Mesothelial cell of epicardium (in vitro differentiated cells): ENCODE results near the gene FAM131B. TPM values are rescaled to one million over a fixed set of nuclear protein-coding genes. Genes with fewer than 3 reads are reported as not detected.
A peak's percentile ranks its signal among the peaks of the same experiment; 100 is the strongest.
"Not testable (repeated sequence)": the region's sequence is repeated elsewhere in the genome, so short reads cannot be mapped to it uniquely, and the experiment has no call there.

Source experiments
- DNase-seq, 2 experiments: peaks; one replicate each; pipeline ENCODE4 v3.0.0; 2021; ENCODE audit warnings: low spot score in 2 of 2; ENCODE audit not compliant: unreplicated experiment in 2 of 2
- H3K27ac Mint-ChIP-seq: 2 replicates; pipeline ENCODE4 v1.8.0; 2021; ENCODE audit warnings: mixed read lengths
- H3K27me3 Mint-ChIP-seq: 2 replicates; pipeline ENCODE4 v1.8.0; 2021; ENCODE audit warnings: low read depth, mixed read lengths
- H3K36me3 Mint-ChIP-seq: 2 replicates; pipeline ENCODE4 v1.8.0; 2021; ENCODE audit warnings: mixed read lengths
- H3K4me1 Mint-ChIP-seq: 2 replicates; pipeline ENCODE4 v1.8.0; 2021; ENCODE audit warnings: mixed read lengths
- H3K4me3 Mint-ChIP-seq: 2 replicates; pipeline ENCODE4 v1.8.0; 2021; ENCODE audit warnings: mild to moderate bottlenecking, moderate library complexity, mixed read lengths
- H3K9me3 Mint-ChIP-seq: 2 replicates; pipeline ENCODE4 v1.8.0; 2021; ENCODE audit warnings: mixed read lengths
- total RNA-seq: library from RNA; stranded (reverse); gene quantifications from 3 replicates; pipeline ENCODE4 v1.2.1, GENCODE V29; 2021
- TF ChIP-seq, protein P1 (sequence below): fragments of 200-600 bp; sonication (generic); IDR thresholded peaks from one replicate; pipeline ENCODE4 v1.5.0; 2021; ENCODE audit warnings: antibody characterized with exemption; ENCODE audit not compliant: unreplicated experiment

Gene FAM131B
- total RNA-seq, 1 donor from 2014 or later: 5.6 TPM

DNA sequence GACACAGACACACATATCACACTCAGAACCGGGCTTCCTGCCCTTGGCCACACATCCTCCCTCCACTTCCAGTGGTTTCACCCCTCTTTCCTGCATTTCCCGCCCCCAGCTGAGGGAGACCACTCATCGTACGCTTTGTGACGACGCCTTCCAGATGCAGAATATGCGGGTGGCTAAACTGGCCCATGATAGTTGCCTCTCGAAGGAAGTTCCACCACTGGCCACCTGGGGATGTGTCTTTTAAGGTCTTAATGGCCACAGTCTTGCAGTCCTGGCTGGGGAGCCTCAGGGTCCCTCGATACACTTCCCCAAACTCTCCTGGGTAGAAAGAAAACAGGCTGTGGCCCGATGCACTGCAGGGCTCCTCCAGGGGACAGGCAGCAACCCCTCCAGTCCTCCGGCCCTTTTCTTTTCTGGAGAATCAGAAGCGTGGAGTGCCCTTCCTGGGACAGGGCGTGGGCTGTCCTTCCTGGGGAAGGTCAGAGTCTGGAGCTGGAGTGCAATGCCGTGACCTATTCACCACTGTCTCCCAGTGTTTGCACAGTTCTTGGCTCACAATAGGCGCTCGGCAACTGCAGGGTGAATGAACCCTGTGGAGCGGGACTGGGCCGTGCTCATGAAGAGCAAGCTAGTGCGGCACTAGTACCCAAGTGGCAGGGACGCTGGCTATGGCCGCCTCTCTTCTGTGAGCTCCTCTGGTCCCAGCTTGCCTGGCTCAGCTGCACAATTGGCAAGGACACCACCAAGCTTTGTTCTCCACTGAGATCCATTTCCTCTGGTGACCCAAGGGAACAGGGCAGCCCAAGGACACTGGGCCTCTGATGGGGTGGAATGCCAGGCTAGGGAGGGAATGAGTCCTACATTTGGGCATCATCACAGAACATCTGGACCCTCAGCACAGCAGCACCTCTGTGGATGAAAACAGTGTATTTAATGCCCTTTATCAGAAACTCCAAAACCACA, 33.0 kb upstream of the FAM131B start:
- Mint-ChIP-seq H3K27ac (no peak overlapping the region), H3K36me3 (peaks cover 25% of the 10 kb centered on the region), H3K27me3 (no peaks in the 10 kb centered on the region), H3K4me3 (no peak overlapping the region), H3K4me1 (peaks cover 16% of the 10 kb centered on the region), H3K9me3 (no peaks in the 10 kb centered on the region)
- TF ChIP-seq, protein P1, sequence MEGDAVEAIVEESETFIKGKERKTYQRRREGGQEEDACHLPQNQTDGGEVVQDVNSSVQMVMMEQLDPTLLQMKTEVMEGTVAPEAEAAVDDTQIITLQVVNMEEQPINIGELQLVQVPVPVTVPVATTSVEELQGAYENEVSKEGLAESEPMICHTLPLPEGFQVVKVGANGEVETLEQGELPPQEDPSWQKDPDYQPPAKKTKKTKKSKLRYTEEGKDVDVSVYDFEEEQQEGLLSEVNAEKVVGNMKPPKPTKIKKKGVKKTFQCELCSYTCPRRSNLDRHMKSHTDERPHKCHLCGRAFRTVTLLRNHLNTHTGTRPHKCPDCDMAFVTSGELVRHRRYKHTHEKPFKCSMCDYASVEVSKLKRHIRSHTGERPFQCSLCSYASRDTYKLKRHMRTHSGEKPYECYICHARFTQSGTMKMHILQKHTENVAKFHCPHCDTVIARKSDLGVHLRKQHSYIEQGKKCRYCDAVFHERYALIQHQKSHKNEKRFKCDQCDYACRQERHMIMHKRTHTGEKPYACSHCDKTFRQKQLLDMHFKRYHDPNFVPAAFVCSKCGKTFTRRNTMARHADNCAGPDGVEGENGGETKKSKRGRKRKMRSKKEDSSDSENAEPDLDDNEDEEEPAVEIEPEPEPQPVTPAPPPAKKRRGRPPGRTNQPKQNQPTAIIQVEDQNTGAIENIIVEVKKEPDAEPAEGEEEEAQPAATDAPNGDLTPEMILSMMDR: no peak
- no peak for DNase-seq

DNA sequence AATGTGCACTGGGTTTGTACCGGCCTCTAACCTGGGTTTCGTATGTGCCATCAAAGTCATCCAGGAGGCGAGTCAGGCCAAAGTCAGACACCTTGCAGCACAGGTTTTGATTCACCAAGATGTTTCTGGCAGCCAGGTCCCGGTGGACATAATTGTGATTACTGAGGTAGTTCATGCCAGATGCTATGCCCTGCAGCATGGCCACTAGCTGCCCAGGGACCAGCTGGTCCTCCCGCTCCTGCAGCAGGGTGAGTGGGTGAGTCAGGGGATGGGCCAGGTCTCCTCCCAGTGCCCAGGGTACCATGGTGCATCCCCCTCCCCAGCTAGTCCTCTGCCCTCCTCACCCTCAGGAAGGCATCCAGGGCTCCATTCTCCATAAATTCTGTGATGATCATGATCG, 32.3 kb upstream of the FAM131B start:
- Mint-ChIP-seq H3K36me3 (peaks cover 30% of the 10 kb centered on the region), H3K4me1 (peaks cover 16% of the 10 kb centered on the region), H3K27ac (no peak overlapping the region)

GRCh38 chr7:143394068-143394467, 31.6 kb upstream of the FAM131B start:
- Mint-ChIP-seq H3K27ac (peak overlapping the region; percentile 12), H3K4me1 (peaks cover 16% of the 10 kb centered on the region), H3K4me3 (no peak overlapping the region), H3K36me3 (peaks cover 36% of the 10 kb centered on the region), H3K27me3 (no peaks in the 10 kb centered on the region), H3K9me3 (no peaks in the 10 kb centered on the region)
- TF ChIP-seq, protein P1: no peak
- DNase-seq: no peak

More for the DNA sequence above, 32.3 kb upstream of the FAM131B start:
- H3K27me3 Mint-ChIP-seq: no peaks in the 10 kb centered on the region
- H3K9me3 Mint-ChIP-seq: no peaks in the 10 kb centered on the region
- TF ChIP-seq, protein P1: no peak
- DNase-seq: no peak
- no peak overlapping the region for H3K4me3 Mint-ChIP-seq

DNA sequence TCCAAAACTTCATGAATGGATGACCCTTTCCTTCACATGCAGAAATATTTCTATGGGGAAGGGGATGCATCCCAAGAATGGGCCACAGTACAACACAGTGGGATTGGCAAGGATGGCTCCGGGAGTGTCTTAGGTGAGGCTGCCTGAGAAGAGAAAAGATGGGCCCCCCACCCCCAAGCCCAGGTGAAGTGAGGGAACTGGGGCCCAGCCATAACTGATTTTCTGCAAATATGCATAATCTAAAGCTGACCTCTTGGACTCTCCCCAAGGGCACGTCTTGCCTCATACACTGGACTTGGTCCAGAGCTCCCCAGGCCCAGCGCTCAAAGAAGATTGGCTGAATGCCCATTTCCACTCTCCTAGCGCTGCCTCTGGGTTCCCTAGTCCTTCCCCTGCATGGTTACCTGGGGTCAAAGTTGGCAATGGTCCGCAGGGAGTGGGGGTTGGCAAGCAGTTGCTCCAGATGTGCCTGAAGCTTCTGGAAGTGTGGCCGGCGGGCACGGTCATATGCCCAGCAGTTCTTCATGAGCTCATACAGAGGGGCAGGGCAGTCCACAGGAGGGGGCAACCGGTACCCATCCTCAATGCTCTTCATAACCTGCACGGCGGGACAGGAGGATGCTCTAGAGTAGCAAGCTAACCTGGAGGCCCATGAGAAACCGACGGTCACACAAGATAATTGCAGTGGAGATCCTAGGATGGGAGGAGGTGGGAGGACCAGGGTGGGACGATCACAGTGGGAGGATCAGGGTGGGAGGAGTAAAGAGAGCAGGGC, 30.9 kb upstream of the FAM131B start:
- H3K36me3 Mint-ChIP-seq: peaks cover 36% of the 10 kb centered on the region
- DNase-seq: no peak

DNA sequence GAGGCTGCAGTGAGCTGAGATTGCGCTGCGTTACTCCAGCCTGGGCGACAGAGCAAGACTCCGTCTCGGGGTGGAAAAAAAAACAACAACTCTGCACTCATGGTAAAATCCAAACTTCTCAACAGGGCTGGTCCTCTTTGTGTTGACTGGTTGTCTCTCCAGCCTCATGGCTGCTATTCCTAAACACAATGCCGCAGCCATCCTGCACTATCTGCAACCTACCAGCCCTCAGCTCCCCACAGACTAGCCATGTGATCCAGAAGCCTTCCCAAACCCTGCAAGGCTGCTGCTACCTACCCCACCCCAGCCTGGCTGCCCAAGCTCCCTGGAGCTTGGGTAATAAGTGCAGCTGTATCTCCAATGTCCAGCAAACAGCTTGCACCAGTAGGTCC, 30.4 kb upstream of the FAM131B start:
- peak overlapping the region; percentile 21 for H3K27ac Mint-ChIP-seq

More for the DNA sequence above, 30.9 kb upstream of the FAM131B start:
- Mint-ChIP-seq H3K9me3 (no peaks in the 10 kb centered on the region), H3K4me1 (peaks cover 16% of the 10 kb centered on the region), H3K27ac (peak overlapping the region; percentile 21), H3K4me3 (no peak overlapping the region), H3K27me3 (no peaks in the 10 kb centered on the region)
- TF ChIP-seq, protein P1: no peak

DNA sequence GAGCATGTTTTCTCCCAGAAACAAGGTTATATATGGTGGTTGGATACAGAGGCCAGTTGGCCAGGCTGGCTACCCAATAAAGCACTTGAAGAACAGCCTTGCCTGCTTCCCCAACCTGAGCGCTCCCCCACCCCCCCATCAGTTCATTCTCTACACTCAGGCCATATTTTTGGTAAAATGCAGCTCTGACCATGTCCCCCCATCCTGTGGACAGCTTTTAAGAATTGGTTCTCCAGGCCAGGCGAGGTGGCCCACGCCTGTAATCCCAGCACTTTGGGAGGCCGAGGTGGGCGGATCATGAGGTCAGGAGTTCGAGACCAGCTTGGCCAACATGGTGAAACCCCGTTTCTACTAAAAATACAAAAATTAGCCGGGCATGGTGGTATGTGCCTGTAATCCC, 29.9 kb upstream of the FAM131B start:
- H3K9me3 Mint-ChIP-seq, H3K4me3 Mint-ChIP-seq, H3K27me3 Mint-ChIP-seq, DNase-seq: not testable (repeated sequence)
- peak overlapping the region; percentile 94 for H3K27ac Mint-ChIP-seq
- H3K36me3 Mint-ChIP-seq: peaks cover 32% of the 10 kb centered on the region
- H3K4me1 Mint-ChIP-seq: peaks cover 16% of the 10 kb centered on the region

More for the DNA sequence above, 30.4 kb upstream of the FAM131B start:
- no peak for DNase-seq
- Mint-ChIP-seq H3K9me3 (no peaks in the 10 kb centered on the region), H3K4me3 (no peak overlapping the region), H3K27me3 (no peaks in the 10 kb centered on the region), H3K4me1 (peaks cover 16% of the 10 kb centered on the region), H3K36me3 (peaks cover 35% of the 10 kb centered on the region)
- TF ChIP-seq, protein P1: no peak
